ENCODE results near the gene GALNT18. TPM values are rescaled to one million over a fixed set of nuclear protein-coding genes. Genes with fewer than 3 reads are reported as not detected.

Gene GALNT18
- total RNA-seq, 1 experiment from 2014 or later = not detected

- CTCF ChIA-PET = no interaction called here
- Histone ChIP-seq H4K20me1 (ENCODE audit: insufficient read depth) (no peaks in the 10 kb centered on the region), H3K36me3 (ENCODE audit: low read depth) (no peaks in the 10 kb centered on the region), H2AFZ (no peak overlapping the region), H3K27me3 (ENCODE audit: insufficient read depth, low read depth) (peaks cover 21% of the 10 kb centered on the region; the same call in 1 of the 2 replicates), H3K27ac (no peak overlapping the region), H3K79me2 (ENCODE audit: low read depth) (no peaks in the 10 kb centered on the region), H3K4me3 (no peak overlapping the region), H3K4me2 (no peak overlapping the region), H3K4me1 (replicated peaks; ENCODE audit: insufficient read depth) (no peaks in the 10 kb centered on the region), H3K9me3 (ENCODE audit: insufficient read depth, low read depth) (no peaks in the 10 kb centered on the region), H3F3A (ENCODE audit: insufficient read depth, low read depth) (no peaks in the 10 kb centered on the region), H3K9me2 (ENCODE audit: insufficient read depth) (no peaks in the 10 kb centered on the region)
- TF ChIP-seq CTCF (conservative IDR thresholded peaks at IDR 0.05) (no peak), EZH2 (IDR thresholded peaks at IDR 0.05; ENCODE audit: low read depth) (no peak)
- BruUV-seq (replicated peaks) = no TSS peak
- POLR2A ChIA-PET (ENCODE audit: unreplicated experiment) = no interaction called here
- intact Hi-C loops (cut with micrococcal nuclease; ENCODE audit: unreplicated experiment) = no loop called here
- no peak for DNase-seq
These were observed 200.3 kb downstream of the GALNT18 start for GRCh38 chr11:11421509-11421908.

- no TSS peak for BruUV-seq (replicated peaks)
- Histone ChIP-seq H3K4me3 (no peak overlapping the region), H2AFZ (no peak overlapping the region), H3K36me3 (ENCODE audit: low read depth) (no peaks in the 10 kb centered on the region), H3K27me3 (ENCODE audit: insufficient read depth, low read depth) (peaks cover 27% of the 10 kb centered on the region), H3F3A (ENCODE audit: insufficient read depth, low read depth) (no peaks in the 10 kb centered on the region), H4K20me1 (ENCODE audit: insufficient read depth) (no peaks in the 10 kb centered on the region), H3K79me2 (ENCODE audit: low read depth) (no peaks in the 10 kb centered on the region), H3K4me2 (no peak overlapping the region), H3K9me3 (ENCODE audit: insufficient read depth, low read depth) (no peaks in the 10 kb centered on the region), H3K4me1 (replicated peaks; ENCODE audit: insufficient read depth) (no peaks in the 10 kb centered on the region), H3K27ac (no peak overlapping the region), H3K9me2 (ENCODE audit: insufficient read depth) (no peaks in the 10 kb centered on the region)
- no peak for DNase-seq
- CTCF ChIA-PET = no interaction called here
- TF ChIP-seq CTCF (conservative IDR thresholded peaks at IDR 0.05) (no peak), EZH2 (IDR thresholded peaks at IDR 0.05; ENCODE audit: low read depth) (no peak)
- intact Hi-C loops (cut with micrococcal nuclease; ENCODE audit: unreplicated experiment) = no loop called here
- POLR2A ChIA-PET (ENCODE audit: unreplicated experiment) = no interaction called here
These were observed 200.9 kb downstream of the GALNT18 start for GRCh38 chr11:11420899-11421285.

- Histone ChIP-seq H4K20me1 (ENCODE audit: insufficient read depth) (no peaks in the 10 kb centered on the region), H3K79me2 (ENCODE audit: low read depth) (no peaks in the 10 kb centered on the region), H3K36me3 (ENCODE audit: low read depth) (no peaks in the 10 kb centered on the region), H3K9me3 (ENCODE audit: insufficient read depth, low read depth) (no peaks in the 10 kb centered on the region), H3K27ac (no peak overlapping the region), H3K9me2 (ENCODE audit: insufficient read depth) (no peaks in the 10 kb centered on the region), H2AFZ (no peak overlapping the region), H3K4me2 (no peak overlapping the region), H3F3A (ENCODE audit: insufficient read depth, low read depth) (no peaks in the 10 kb centered on the region), H3K4me3 (no peak overlapping the region), H3K4me1 (replicated peaks; ENCODE audit: insufficient read depth) (no peaks in the 10 kb centered on the region), H3K27me3 (ENCODE audit: insufficient read depth, low read depth) (peaks cover 27% of the 10 kb centered on the region)
- intact Hi-C loops (cut with micrococcal nuclease; ENCODE audit: unreplicated experiment) = no loop called here
- no TSS peak for BruUV-seq (replicated peaks)
- ChIA-PET CTCF (no interaction called here), POLR2A (ENCODE audit: unreplicated experiment) (no interaction called here)
- TF ChIP-seq CTCF (conservative IDR thresholded peaks at IDR 0.05) = no peak
- no peak for TF ChIP-seq EZH2 (IDR thresholded peaks at IDR 0.05; ENCODE audit: low read depth)
- DNase-seq = no peak
These were observed 201.5 kb downstream of the GALNT18 start for GRCh38 chr11:11420191-11420898.
